ENCODE data around the gene DRD3. TPM values are rescaled to one million over a fixed set of nuclear protein-coding genes. Genes with fewer than 3 reads are reported as not detected.

DRD3 gene
- total RNA-seq, 1 experiment from 2014 or later = 0.17 TPM

DNA sequence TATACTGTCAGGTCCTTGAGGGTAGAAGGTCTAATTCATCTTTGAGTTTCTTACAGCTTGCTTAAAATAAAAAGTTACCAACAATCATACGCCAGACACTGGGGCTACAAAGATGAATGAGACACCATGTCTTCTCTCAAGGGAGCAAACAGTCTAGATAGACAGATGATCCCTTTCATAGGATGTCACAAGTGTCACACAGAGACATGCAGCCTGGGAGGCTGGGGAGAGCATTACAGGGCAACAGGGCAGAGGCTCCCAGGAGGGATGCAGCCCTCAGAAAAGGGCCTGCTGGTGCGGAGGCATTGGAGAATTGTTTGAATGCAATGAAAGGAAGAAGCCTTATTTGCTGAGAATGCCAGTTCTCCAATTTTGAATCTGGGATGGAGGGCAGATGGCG lies 39.0 kb downstream of the DRD3 start:
- H3K4me1 Mint-ChIP-seq = 0 out of 2 replicates have a peak, but pooled peaks cover 3% of the 10 kb centered on the region
- no peak for DNase-seq (ENCODE audit: low spot score)
- H3K27me3 Mint-ChIP-seq (ENCODE audit: low read depth) = no peaks in the 10 kb centered on the region
- no peak overlapping the region for H3K4me3 Mint-ChIP-seq
- no peak overlapping the region for H3K27ac Mint-ChIP-seq
- H3K36me3 Mint-ChIP-seq = no peaks in the 10 kb centered on the region
- ATAC-seq = no peak
- H3K9me3 Mint-ChIP-seq = peaks cover 4% of the 10 kb centered on the region; the same call in 1 of the 2 replicates
- TF ChIP-seq, protein P1, sequence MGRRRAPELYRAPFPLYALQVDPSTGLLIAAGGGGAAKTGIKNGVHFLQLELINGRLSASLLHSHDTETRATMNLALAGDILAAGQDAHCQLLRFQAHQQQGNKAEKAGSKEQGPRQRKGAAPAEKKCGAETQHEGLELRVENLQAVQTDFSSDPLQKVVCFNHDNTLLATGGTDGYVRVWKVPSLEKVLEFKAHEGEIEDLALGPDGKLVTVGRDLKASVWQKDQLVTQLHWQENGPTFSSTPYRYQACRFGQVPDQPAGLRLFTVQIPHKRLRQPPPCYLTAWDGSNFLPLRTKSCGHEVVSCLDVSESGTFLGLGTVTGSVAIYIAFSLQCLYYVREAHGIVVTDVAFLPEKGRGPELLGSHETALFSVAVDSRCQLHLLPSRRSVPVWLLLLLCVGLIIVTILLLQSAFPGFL (CRISPR knock-in tag; IDR thresholded peaks at IDR 0.05; ENCODE audit: borderline replicate concordance) = no peak
- TF ChIP-seq, protein P2, sequence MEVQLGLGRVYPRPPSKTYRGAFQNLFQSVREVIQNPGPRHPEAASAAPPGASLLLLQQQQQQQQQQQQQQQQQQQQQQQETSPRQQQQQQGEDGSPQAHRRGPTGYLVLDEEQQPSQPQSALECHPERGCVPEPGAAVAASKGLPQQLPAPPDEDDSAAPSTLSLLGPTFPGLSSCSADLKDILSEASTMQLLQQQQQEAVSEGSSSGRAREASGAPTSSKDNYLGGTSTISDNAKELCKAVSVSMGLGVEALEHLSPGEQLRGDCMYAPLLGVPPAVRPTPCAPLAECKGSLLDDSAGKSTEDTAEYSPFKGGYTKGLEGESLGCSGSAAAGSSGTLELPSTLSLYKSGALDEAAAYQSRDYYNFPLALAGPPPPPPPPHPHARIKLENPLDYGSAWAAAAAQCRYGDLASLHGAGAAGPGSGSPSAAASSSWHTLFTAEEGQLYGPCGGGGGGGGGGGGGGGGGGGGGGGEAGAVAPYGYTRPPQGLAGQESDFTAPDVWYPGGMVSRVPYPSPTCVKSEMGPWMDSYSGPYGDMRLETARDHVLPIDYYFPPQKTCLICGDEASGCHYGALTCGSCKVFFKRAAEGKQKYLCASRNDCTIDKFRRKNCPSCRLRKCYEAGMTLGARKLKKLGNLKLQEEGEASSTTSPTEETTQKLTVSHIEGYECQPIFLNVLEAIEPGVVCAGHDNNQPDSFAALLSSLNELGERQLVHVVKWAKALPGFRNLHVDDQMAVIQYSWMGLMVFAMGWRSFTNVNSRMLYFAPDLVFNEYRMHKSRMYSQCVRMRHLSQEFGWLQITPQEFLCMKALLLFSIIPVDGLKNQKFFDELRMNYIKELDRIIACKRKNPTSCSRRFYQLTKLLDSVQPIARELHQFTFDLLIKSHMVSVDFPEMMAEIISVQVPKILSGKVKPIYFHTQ (CRISPR knock-in tag; IDR thresholded peaks at IDR 0.05) = no peak
- TF ChIP-seq ZNF671 (CRISPR knock-in tag; IDR thresholded peaks at IDR 0.05) (no peak), GTF2I (CRISPR knock-in tag; conservative IDR thresholded peaks at IDR 0.05) (no peak), FOXJ3 (CRISPR knock-in tag; IDR thresholded peaks at IDR 0.05; ENCODE audit: borderline replicate concordance) (no peak), MXD4 (CRISPR knock-in tag; IDR thresholded peaks at IDR 0.05; ENCODE audit: borderline replicate concordance) (no peak), ZBTB21 (CRISPR knock-in tag; IDR thresholded peaks at IDR 0.05; ENCODE audit: borderline replicate concordance) (no peak), SP1 (CRISPR knock-in tag; conservative IDR thresholded peaks at IDR 0.05) (no peak), NFE2L1 (CRISPR knock-in tag; IDR thresholded peaks at IDR 0.05) (no peak)
- TF ChIP-seq, protein P3, sequence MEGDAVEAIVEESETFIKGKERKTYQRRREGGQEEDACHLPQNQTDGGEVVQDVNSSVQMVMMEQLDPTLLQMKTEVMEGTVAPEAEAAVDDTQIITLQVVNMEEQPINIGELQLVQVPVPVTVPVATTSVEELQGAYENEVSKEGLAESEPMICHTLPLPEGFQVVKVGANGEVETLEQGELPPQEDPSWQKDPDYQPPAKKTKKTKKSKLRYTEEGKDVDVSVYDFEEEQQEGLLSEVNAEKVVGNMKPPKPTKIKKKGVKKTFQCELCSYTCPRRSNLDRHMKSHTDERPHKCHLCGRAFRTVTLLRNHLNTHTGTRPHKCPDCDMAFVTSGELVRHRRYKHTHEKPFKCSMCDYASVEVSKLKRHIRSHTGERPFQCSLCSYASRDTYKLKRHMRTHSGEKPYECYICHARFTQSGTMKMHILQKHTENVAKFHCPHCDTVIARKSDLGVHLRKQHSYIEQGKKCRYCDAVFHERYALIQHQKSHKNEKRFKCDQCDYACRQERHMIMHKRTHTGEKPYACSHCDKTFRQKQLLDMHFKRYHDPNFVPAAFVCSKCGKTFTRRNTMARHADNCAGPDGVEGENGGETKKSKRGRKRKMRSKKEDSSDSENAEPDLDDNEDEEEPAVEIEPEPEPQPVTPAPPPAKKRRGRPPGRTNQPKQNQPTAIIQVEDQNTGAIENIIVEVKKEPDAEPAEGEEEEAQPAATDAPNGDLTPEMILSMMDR (IDR thresholded peaks at IDR 0.05) = no peak
- TF ChIP-seq, protein P4, sequence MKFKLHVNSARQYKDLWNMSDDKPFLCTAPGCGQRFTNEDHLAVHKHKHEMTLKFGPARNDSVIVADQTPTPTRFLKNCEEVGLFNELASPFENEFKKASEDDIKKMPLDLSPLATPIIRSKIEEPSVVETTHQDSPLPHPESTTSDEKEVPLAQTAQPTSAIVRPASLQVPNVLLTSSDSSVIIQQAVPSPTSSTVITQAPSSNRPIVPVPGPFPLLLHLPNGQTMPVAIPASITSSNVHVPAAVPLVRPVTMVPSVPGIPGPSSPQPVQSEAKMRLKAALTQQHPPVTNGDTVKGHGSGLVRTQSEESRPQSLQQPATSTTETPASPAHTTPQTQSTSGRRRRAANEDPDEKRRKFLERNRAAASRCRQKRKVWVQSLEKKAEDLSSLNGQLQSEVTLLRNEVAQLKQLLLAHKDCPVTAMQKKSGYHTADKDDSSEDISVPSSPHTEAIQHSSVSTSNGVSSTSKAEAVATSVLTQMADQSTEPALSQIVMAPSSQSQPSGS (CRISPR knock-in tag; IDR thresholded peaks at IDR 0.05; ENCODE audit: borderline replicate concordance, low read depth) = no peak
- ChIA-PET CTCF (no interaction called here), POLR2A (no interaction called here)

DNA sequence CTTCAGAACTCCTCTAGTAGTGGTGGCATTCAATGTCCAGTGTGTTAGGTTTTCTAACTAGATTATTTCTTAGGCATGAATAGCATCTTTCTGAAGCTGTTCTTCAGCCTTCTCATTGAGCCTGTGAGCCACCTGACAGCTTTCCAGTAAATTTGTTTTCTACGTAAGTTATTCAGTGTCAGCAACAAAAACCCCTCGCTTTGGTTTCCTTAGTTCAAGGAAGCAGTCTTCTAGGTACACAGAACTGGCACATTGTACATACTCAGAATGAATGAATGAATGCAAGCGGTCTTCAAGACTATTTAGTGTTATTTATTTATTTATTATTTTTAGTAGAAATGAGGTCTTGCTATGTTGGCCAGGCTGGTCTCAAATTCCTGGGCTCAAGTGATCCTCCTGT lies 44.9 kb downstream of the DRD3 start:
- no peak for DNase-seq (ENCODE audit: low spot score)

More for the DNA sequence above, 44.9 kb downstream of the DRD3 start:
- H3K27ac Mint-ChIP-seq = no peak overlapping the region
- no peak overlapping the region for H3K4me3 Mint-ChIP-seq
- no peak for ATAC-seq
- ChIA-PET CTCF (interaction anchor here (0.6 kb wide), 1 partner anchor 202 kb away, joined by 3 read pairs; no protein-coding TSS in a partner anchor), POLR2A (no interaction called here)
- H3K36me3 Mint-ChIP-seq = no peaks in the 10 kb centered on the region
- TF ChIP-seq TEAD4 (CRISPR knock-in tag; IDR thresholded peaks at IDR 0.05) = no peak
- no peak for TF ChIP-seq ZBTB21 (CRISPR knock-in tag; IDR thresholded peaks at IDR 0.05; ENCODE audit: borderline replicate concordance)
- no peak for TF ChIP-seq SOX15 (CRISPR knock-in tag; IDR thresholded peaks at IDR 0.05)
- TF ChIP-seq, protein P5, sequence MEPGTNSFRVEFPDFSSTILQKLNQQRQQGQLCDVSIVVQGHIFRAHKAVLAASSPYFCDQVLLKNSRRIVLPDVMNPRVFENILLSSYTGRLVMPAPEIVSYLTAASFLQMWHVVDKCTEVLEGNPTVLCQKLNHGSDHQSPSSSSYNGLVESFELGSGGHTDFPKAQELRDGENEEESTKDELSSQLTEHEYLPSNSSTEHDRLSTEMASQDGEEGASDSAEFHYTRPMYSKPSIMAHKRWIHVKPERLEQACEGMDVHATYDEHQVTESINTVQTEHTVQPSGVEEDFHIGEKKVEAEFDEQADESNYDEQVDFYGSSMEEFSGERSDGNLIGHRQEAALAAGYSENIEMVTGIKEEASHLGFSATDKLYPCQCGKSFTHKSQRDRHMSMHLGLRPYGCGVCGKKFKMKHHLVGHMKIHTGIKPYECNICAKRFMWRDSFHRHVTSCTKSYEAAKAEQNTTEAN (CRISPR knock-in tag; IDR thresholded peaks at IDR 0.05) = no peak
- TF ChIP-seq, protein P2 (CRISPR knock-in tag; IDR thresholded peaks at IDR 0.05) = no peak
- no peak for TF ChIP-seq ZNF396 (CRISPR knock-in tag; IDR thresholded peaks at IDR 0.05; ENCODE audit: borderline replicate concordance)
- no peak for TF ChIP-seq ZNF671 (CRISPR knock-in tag; IDR thresholded peaks at IDR 0.05)
- TF ChIP-seq, protein P1 (CRISPR knock-in tag; IDR thresholded peaks at IDR 0.05; ENCODE audit: borderline replicate concordance) = no peak
- peaks cover 10% of the 10 kb centered on the region; the same call in 1 of the 2 replicates for H3K9me3 Mint-ChIP-seq
- H3K4me1 Mint-ChIP-seq = no peaks in the 10 kb centered on the region
- no peaks in the 10 kb centered on the region for H3K27me3 Mint-ChIP-seq (ENCODE audit: low read depth)
